Adipose tissue (tissue), 3 donors: Measurements from ENCODE around the gene SLC1A1. TPM values are rescaled to one million over a fixed set of nuclear protein-coding genes. Genes with fewer than 3 reads are reported as not detected.

Experiments
- polyA plus RNA-seq, 3 donors: library from polyadenylated mRNA; stranded (reverse); fragments of 200-250 nt; gene quantifications; one replicate each; pipeline ENCODE4 v1.2.3, GENCODE V29; 2013
- donor health status: healthy with polysubstance abuse.
- donor health status: Bipolar disorder and iron deficiency.
- donor health status: healthy.

The SLC1A1 gene
- polyA plus RNA-seq, 3 donors: 0.81 to 2.6 (median 1.2) TPM

Other genes with a start within 250 kb of the SLC1A1 start
- gene GLIS3, start 190.4 kb upstream of the SLC1A1 start, polyA plus RNA-seq: 10 to 100 TPM in 1 of 3 donors, 1 to 10 TPM in 2; 3.5 to 11.2 (median 8.7) TPM
- 10 to 100 TPM in 1 of 3 donors, 1 to 10 TPM in 2; 1.7 to 12.0 (median 4.8) TPM for gene PLPP6, start 171.8 kb downstream of the SLC1A1 start, polyA plus RNA-seq
- gene SPATA6L, start 176.0 kb downstream of the SLC1A1 start, polyA plus RNA-seq: 1 to 10 TPM; 1.1 to 2.7 (median 1.2) TPM
- 10 to 100 TPM; 12.1 to 18.5 (median 16.5) TPM for gene CDC37L1, start 189.1 kb downstream of the SLC1A1 start, polyA plus RNA-seq